SK-N-SH (cell line): ENCODE measurements around the gene SH3GLB1. TPM values are rescaled to one million over a fixed set of nuclear protein-coding genes. Genes with fewer than 3 reads are reported as not detected.

Source experiments
- CTCF ChIA-PET: fragments of 300-600, 350-600 bp; formaldehyde crosslinking; extraction: SDS; loops from one replicate; lab custom pipeline; 2021; lab: Yijun Ruan, JAX
- POLR2A ChIA-PET: fragments of 350-600 bp; sonication (Branson Sonifier 250); formaldehyde crosslinking; extraction: SDS; loops from one replicate; lab custom pipeline; 2020; ENCODE audit warnings: antibody characterized with exemption, inconsistent platforms; lab: Yijun Ruan, JAX
- DNase-seq: peaks from one replicate; pipeline ENCODE4 v3.0.0; 2012
- H2AFZ ChIP-seq: fragments of 200-600 bp; sonication (generic); 2 replicates; pipeline ENCODE4 v1.8.1; 2016; ENCODE audit warnings: antibody characterized with exemption, mild to moderate bottlenecking, low read depth
- H3F3A ChIP-seq: fragments of 200-600 bp; sonication (generic); replicated peaks from 2 replicates; pipeline ENCODE3; 2016; ENCODE audit warnings: antibody characterized with exemption, mild to moderate bottlenecking; ENCODE audit not compliant: insufficient read depth
- H3K27ac ChIP-seq, 2 experiments: fragments of 200-500 bp in 1 of 2; fragments of 200-600 bp in 1 of 2; sonication (Bioruptor generic) in 1 of 2; sonication (generic), shearing (Covaris generic) in 1 of 2; 2 replicates each; pipeline versions ENCODE4 v1.5.1 to v1.6.1; 2014 to 2016; ENCODE audit warnings: low read depth in 2 of 2, inconsistent platforms in 1 of 2, low read length in 1 of 2, mild to moderate bottlenecking in 1 of 2, mixed read lengths in 1 of 2
- H3K27me3 ChIP-seq: fragments of 200-600 bp; sonication (generic), shearing (Covaris generic); 2 replicates; pipeline ENCODE4 v1.6.1; 2016; ENCODE audit warnings: mixed run types; ENCODE audit not compliant: insufficient read depth
- H3K36me3 ChIP-seq, 2 experiments: fragments of 200-500 bp in 1 of 2; fragments of 200-600 bp in 1 of 2; sonication (Bioruptor generic) in 1 of 2; sonication (generic) in 1 of 2; replicated peaks in 1 of 2; 2 replicates each; pipeline versions ENCODE3 to v1.5.1; 2014 to 2016; ENCODE audit warnings: low read length in 1 of 2, mild to moderate bottlenecking in 1 of 2; ENCODE audit not compliant: insufficient read depth in 2 of 2, control insufficient read depth in 1 of 2
- H3K4me1 ChIP-seq, 2 experiments: fragments of 200-500 bp in 1 of 2; fragments of 200-600 bp in 1 of 2; sonication (Bioruptor generic) in 1 of 2; sonication (generic), shearing (Covaris generic) in 1 of 2; 2 replicates each; pipeline versions ENCODE4 v1.5.1 to v1.6.1; 2014 to 2016; ENCODE audit warnings: low read depth in 1 of 2, low read length in 1 of 2, mixed run types in 1 of 2; ENCODE audit not compliant: insufficient read depth in 2 of 2, control insufficient read depth in 1 of 2
- H3K4me2 ChIP-seq: fragments of 200-600 bp; sonication (generic), shearing (Covaris generic); 2 replicates; pipeline ENCODE4 v1.6.1; 2017; ENCODE audit warnings: mixed run types
- H3K4me3 ChIP-seq, 2 experiments: fragments of 200-500 bp in 1 of 2; fragments of 200-600 bp in 1 of 2; sonication (Bioruptor generic) in 1 of 2; sonication (generic), shearing (Covaris generic) in 1 of 2; 2 replicates each; pipeline versions ENCODE4 v1.5.1 to v1.8.1; 2014 to 2016; ENCODE audit warnings: low read depth in 2 of 2, inconsistent platforms in 1 of 2, low read length in 1 of 2, mild to moderate bottlenecking in 1 of 2, mixed read lengths in 1 of 2, moderate library complexity in 1 of 2
- H3K79me2 ChIP-seq: fragments of 200-600 bp; sonication (generic); 2 replicates; pipeline ENCODE4 v1.8.1; 2017; ENCODE audit warnings: mild to moderate bottlenecking; ENCODE audit not compliant: insufficient read depth
- H3K9ac ChIP-seq: fragments of 200-600 bp; sonication (generic); 2 replicates; pipeline ENCODE4 v1.6.1; 2017; ENCODE audit warnings: mixed run types
- H3K9me2 ChIP-seq: fragments of 200-600 bp; sonication (generic); 2 replicates; pipeline ENCODE4 v1.6.1; 2017; ENCODE audit warnings: mixed run types
- H3K9me3 ChIP-seq: fragments of 200-600 bp; sonication (generic); 2 replicates; pipeline ENCODE4 v1.6.1; 2017; ENCODE audit warnings: mixed run types, mild to moderate bottlenecking, moderate library complexity
- H4K20me1 ChIP-seq: fragments of 200-600 bp; sonication (generic); 2 replicates; pipeline ENCODE4 v1.6.1; 2017; ENCODE audit warnings: mild to moderate bottlenecking, mixed run types; ENCODE audit not compliant: insufficient read depth
- CHD2 ChIP-seq: fragments of 150-350 bp; IDR thresholded peaks from 2 replicates; pipeline ENCODE4 v1.6.1; 2018; ENCODE audit warnings: low read length; ENCODE audit not compliant: partially characterized antibody
- EP300 ChIP-seq, 2 experiments: IDR thresholded peaks; 2 replicates each; pipeline versions ENCODE4 v1.4.0 to v1.6.1; 2012; ENCODE audit warnings: borderline replicate concordance in 1 of 2, low read depth in 1 of 2, low read length in 1 of 2
- FOSL2 ChIP-seq: IDR thresholded peaks from 2 replicates; pipeline ENCODE4 v1.4.0; 2012; ENCODE audit warnings: low read depth, mild to moderate bottlenecking, moderate library complexity, borderline replicate concordance
- FOXJ3 ChIP-seq: sonication (generic); formaldehyde crosslinking; IDR thresholded peaks from 2 replicates; pipeline ENCODE4 v1.5.1; 2020; ENCODE audit warnings: mild to moderate bottlenecking, missing genetic modification reagents
- GABPA ChIP-seq: IDR thresholded peaks from 2 replicates; pipeline ENCODE4 v1.4.0; 2012; ENCODE audit warnings: low read depth, mild to moderate bottlenecking
- GATA2 ChIP-seq: sonication (generic); formaldehyde crosslinking; IDR thresholded peaks from 2 replicates; pipeline ENCODE4 v1.5.0; 2020; ENCODE audit warnings: mild to moderate bottlenecking, missing genetic modification reagents
- JUND ChIP-seq: IDR thresholded peaks from 2 replicates; pipeline ENCODE4 v1.4.0; 2012
- MEF2A ChIP-seq: IDR thresholded peaks from 2 replicates; pipeline ENCODE4 v1.4.0; 2012; ENCODE audit warnings: low read depth, borderline replicate concordance
- NFIC ChIP-seq: IDR thresholded peaks from 2 replicates; pipeline ENCODE4 v1.4.0; 2012; ENCODE audit warnings: borderline replicate concordance
- NRF1 ChIP-seq: IDR thresholded peaks from 2 replicates; pipeline ENCODE4 v1.6.1; 2012; ENCODE audit warnings: low read depth, mild to moderate bottlenecking, low read length
- RCOR1 ChIP-seq: fragments of 150-350 bp; IDR thresholded peaks from 2 replicates; pipeline ENCODE4 v1.6.1; 2017; ENCODE audit warnings: antibody characterized with exemption, low read length
- RFX5 ChIP-seq: IDR thresholded peaks from 2 replicates; pipeline ENCODE4 v1.6.1; 2012; ENCODE audit warnings: mild to moderate bottlenecking, improper control_type of control experiment, low read length
- RXRA ChIP-seq: IDR thresholded peaks from 2 replicates; pipeline ENCODE4 v1.4.0; 2012; ENCODE audit warnings: low read depth, mild to moderate bottlenecking, borderline replicate concordance
- SIN3A ChIP-seq: IDR thresholded peaks from 2 replicates; pipeline ENCODE4 v1.6.1; 2012; ENCODE audit warnings: low read depth, mild to moderate bottlenecking, low read length, moderate library complexity, borderline replicate concordance
- SMC3 ChIP-seq: IDR thresholded peaks from 2 replicates; pipeline ENCODE4 v1.6.1; 2012; ENCODE audit warnings: low read depth, low read length, improper control_type of control experiment
- TCF12 ChIP-seq: IDR thresholded peaks from 2 replicates; pipeline ENCODE4 v1.4.0; 2012
- TEAD4 ChIP-seq: IDR thresholded peaks from 2 replicates; pipeline ENCODE4 v1.4.0; 2012; ENCODE audit warnings: mild to moderate bottlenecking, borderline replicate concordance; ENCODE audit not compliant: insufficient read depth
- WGBS: methylation state at CpG from one replicate; pipeline ENCODE4 v1.1.6; 2017; ENCODE audit warnings: low lambda C conversion rate; 5-methylcytosine and 5-hydroxymethylcytosine counted together
- polyA plus RNA-seq, 3 experiments: library from polyadenylated mRNA; depleted of rRNA; stranded (reverse); fragments of >200 nt; gene quantifications; 2 replicates each; pipeline ENCODE4 v1.2.3, GENCODE V29; 2012
- TF ChIP-seq, protein P1 (sequence below): fragments of 150-350 bp; IDR thresholded peaks from 2 replicates; pipeline ENCODE4 v1.6.1; 2017; ENCODE audit warnings: antibody characterized with exemption, low read length, low read depth, borderline replicate concordance
- TF ChIP-seq, protein P2 (sequence below): fragments of 150-350 bp; IDR thresholded peaks from 2 replicates; pipeline ENCODE4 v1.6.1; 2016; ENCODE audit warnings: mild to moderate bottlenecking, low read depth, low read length

SH3GLB1 gene
- polyA plus RNA-seq, 1 of the 3 experiments (the other 2 are of a cell fraction) = 13.2 TPM

DNA sequence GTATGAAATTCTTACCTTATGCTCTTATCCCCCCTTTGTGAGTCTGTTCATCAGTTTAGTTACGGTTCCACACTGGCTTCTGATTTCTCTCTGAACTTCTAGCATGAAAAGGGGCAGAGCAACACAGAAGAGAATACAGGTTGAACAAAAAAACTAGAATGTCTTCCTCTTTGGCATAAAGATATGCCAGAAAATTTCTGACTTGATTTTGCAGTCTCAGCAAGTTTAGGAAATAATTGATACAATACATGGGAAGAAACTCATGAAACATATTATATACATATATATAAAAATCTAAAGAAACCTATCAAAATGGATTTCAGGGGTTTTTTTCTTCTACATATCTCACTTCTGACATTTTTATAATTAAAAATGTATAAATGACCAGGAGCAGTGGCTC, 27.0 kb downstream of the SH3GLB1 start:
- Histone ChIP-seq H2AFZ (no peak overlapping the region), H3K4me3 (no peak overlapping the region), H3K9ac (no peak overlapping the region), H3K9me2 (no peaks in the 10 kb centered on the region), H3K4me2 (no peak overlapping the region), H4K20me1 (no peaks in the 10 kb centered on the region), H3K27ac (no peak overlapping the region), H3K79me2 (peaks cover 7% of the 10 kb centered on the region; the same call in 1 of the 2 replicates), H3K36me3 (peaks cover 63 to 73% of the 10 kb centered on the region in 2 experiments), H3K27me3 (no peaks in the 10 kb centered on the region), H3K9me3 (no peaks in the 10 kb centered on the region)
- CTCF ChIA-PET = interaction anchor here (0.6 to 5.0 kb wide), 5 partner anchors 11 to 402 kb away, joined by 3 to 35 read pairs (median 3); partner anchors contain the start of gene SH3GLB1
- no peak for DNase-seq
- TF ChIP-seq FOXJ3 (CRISPR knock-in tag) = no peak
- no peak for TF ChIP-seq RXRA
- TF ChIP-seq CHD2 = no peak
- no peak for TF ChIP-seq JUND
- no peak for TF ChIP-seq SMC3
- TF ChIP-seq, protein P1, sequence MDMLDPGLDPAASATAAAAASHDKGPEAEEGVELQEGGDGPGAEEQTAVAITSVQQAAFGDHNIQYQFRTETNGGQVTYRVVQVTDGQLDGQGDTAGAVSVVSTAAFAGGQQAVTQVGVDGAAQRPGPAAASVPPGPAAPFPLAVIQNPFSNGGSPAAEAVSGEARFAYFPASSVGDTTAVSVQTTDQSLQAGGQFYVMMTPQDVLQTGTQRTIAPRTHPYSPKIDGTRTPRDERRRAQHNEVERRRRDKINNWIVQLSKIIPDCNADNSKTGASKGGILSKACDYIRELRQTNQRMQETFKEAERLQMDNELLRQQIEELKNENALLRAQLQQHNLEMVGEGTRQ = no peak
- TF ChIP-seq SIN3A = no peak
- TF ChIP-seq NRF1 = no peak
- no peak for TF ChIP-seq NFIC
- TF ChIP-seq EP300 (IDR thresholded peaks at IDR 0.05; ENCODE audit: borderline replicate concordance in 1 of 2, low read depth in 1 of 2, low read length in 1 of 2) = no peak
- no peak for TF ChIP-seq GATA2 (CRISPR knock-in tag)
- TF ChIP-seq RCOR1 = no peak
- TF ChIP-seq, protein P2, sequence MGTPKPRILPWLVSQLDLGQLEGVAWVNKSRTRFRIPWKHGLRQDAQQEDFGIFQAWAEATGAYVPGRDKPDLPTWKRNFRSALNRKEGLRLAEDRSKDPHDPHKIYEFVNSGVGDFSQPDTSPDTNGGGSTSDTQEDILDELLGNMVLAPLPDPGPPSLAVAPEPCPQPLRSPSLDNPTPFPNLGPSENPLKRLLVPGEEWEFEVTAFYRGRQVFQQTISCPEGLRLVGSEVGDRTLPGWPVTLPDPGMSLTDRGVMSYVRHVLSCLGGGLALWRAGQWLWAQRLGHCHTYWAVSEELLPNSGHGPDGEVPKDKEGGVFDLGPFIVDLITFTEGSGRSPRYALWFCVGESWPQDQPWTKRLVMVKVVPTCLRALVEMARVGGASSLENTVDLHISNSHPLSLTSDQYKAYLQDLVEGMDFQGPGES = no peak
- no peak for TF ChIP-seq TCF12
- no peak for TF ChIP-seq FOSL2
- no peak for TF ChIP-seq TEAD4
- TF ChIP-seq GABPA = no peak
- TF ChIP-seq RFX5 = no peak
- no peak for TF ChIP-seq MEF2A
- TF ChIP-seq, all 33 proteins: peak for 0
- 93% methylated on average over 1 of the region's 1 CpG for WGBS
- POLR2A ChIA-PET = no interaction called here
- Histone ChIP-seq H3F3A (no peaks in the 10 kb centered on the region), H3K4me1 (no peaks in the 10 kb centered on the region; a peak in 1 of 4 replicates)
